T-cell (primary cell): ENCODE data around the gene ANXA6. TPM values are rescaled to one million over a fixed set of nuclear protein-coding genes. Genes with fewer than 3 reads are reported as not detected.

Source experiments
- ATAC-seq, 4 experiments: fragments of 200-7000 bp in 3 of 4; fragments of 150-1000 bp in 1 of 4; cut with Tn5 transposase; replicated peaks in 1 of 4; 1 replicate in 3 of 4; 2 replicates in 1 of 4; pipeline ENCODE4 v1.10.0; 2021; ENCODE audit warnings: moderate library complexity in 3 of 4, mild to moderate bottlenecking in 2 of 4, moderate number of reproducible peaks in 1 of 4
- CTCF ChIA-PET, 2 donors: fragments of 300-600 bp; sonication (Branson Sonifier 250); formaldehyde crosslinking; loops; one replicate each; lab custom pipeline; 2022; ENCODE audit warnings: antibody characterized with exemption in 2 of 2; lab: Charles Lee
- POLR2A ChIA-PET, 2 donors: fragments of 300-600 bp; sonication (Branson Sonifier 250); formaldehyde crosslinking; loops; one replicate each; lab custom pipeline; 2022; ENCODE audit warnings: antibody characterized with exemption in 2 of 2; lab: Charles Lee
- DNase-seq, 35 experiments: peaks; one replicate each; pipeline versions ENCODE4 v3.0.0 to v3.0.0-alpha.2; 2013 to 2023
- H3K27ac ChIP-seq: one replicate; pipeline ENCODE4 v1.5.1; 2013; ENCODE audit warnings: low read length
- H3K27me3 ChIP-seq, 2 experiments: replicated peaks in 1 of 2; 1 replicate in 1 of 2; 2 replicates in 1 of 2; pipeline versions ENCODE4 v1.6.1 to v1.7.0; 2013; ENCODE audit warnings: low read length in 1 of 2, mixed read lengths in 1 of 2; ENCODE audit not compliant: control insufficient read depth in 2 of 2, insufficient read depth in 2 of 2; ENCODE audit errors: extremely low read depth in 1 of 2
- H3K36me3 ChIP-seq, 2 donors: 1 replicate in 1 of 2; 2 replicates in 1 of 2; pipeline versions ENCODE4 v1.6.1 to v1.7.0; 2013; ENCODE audit warnings: low read length in 1 of 2; ENCODE audit not compliant: control insufficient read depth in 2 of 2, insufficient read depth in 1 of 2; ENCODE audit errors: extremely low read depth in 1 of 2
- H3K4me1 ChIP-seq, 2 experiments: 1 replicate in 1 of 2; 2 replicates in 1 of 2; pipeline versions ENCODE4 v1.6.1 to v1.7.0; 2013; ENCODE audit warnings: low read length in 2 of 2, mixed read lengths in 1 of 2; ENCODE audit not compliant: insufficient read depth in 2 of 2, control insufficient read depth in 1 of 2; ENCODE audit errors: extremely low read depth in 1 of 2
- H3K4me3 ChIP-seq, 2 donors: 1 replicate in 1 of 2; 2 replicates in 1 of 2; pipeline versions ENCODE4 v1.5.1 to v1.7.0; 2013; ENCODE audit warnings: mild to moderate bottlenecking in 2 of 2, low read length in 1 of 2, moderate library complexity in 1 of 2; ENCODE audit not compliant: control insufficient read depth in 1 of 2; ENCODE audit errors: extremely low read depth in 1 of 2
- H3K9me3 ChIP-seq: 2 replicates; pipeline ENCODE4 v1.7.0; 2013
- H3K27ac Mint-ChIP-seq, 2 donors: one replicate each; pipeline ENCODE4 v1.8.0; 2020 to 2021; ENCODE audit warnings: mild to moderate bottlenecking in 2 of 2, mixed read lengths in 2 of 2
- H3K27me3 Mint-ChIP-seq, 2 donors: one replicate each; pipeline ENCODE4 v1.8.0; 2021 to 2022; ENCODE audit warnings: mixed read lengths in 2 of 2
- H3K36me3 Mint-ChIP-seq: one replicate; pipeline ENCODE4 v1.8.0; 2021; ENCODE audit warnings: mixed read lengths
- H3K4me1 Mint-ChIP-seq, 3 donors: one replicate each; pipeline ENCODE4 v1.8.0; 2020 to 2022; ENCODE audit warnings: mixed read lengths in 3 of 3, mild to moderate bottlenecking in 1 of 3
- H3K4me3 Mint-ChIP-seq, 3 donors: one replicate each; pipeline ENCODE4 v1.8.0; 2020 to 2022; ENCODE audit warnings: mild to moderate bottlenecking in 3 of 3, mixed read lengths in 3 of 3, moderate library complexity in 3 of 3
- H3K9me3 Mint-ChIP-seq, 3 donors: one replicate each; pipeline ENCODE4 v1.8.0; 2020 to 2022; ENCODE audit warnings: mixed read lengths in 3 of 3
- WGBS: methylation state at CpG from one replicate; pipeline ENCODE4 v1.1.5; 2013; ENCODE audit warnings: missing lambda C conversion rate; ENCODE audit not compliant: insufficient coverage; 5-methylcytosine and 5-hydroxymethylcytosine counted together
- total RNA-seq, 35 experiments: library from RNA in 6 of 35; stranded (reverse) in 6 of 35; fragments of 120-200 nt in 1 of 35; gene quantifications; one replicate each; pipeline versions ENCODE4 v1.2.1 to v1.2.4 and lab custom pipeline; 2013 to 2026

Gene ANXA6
- total RNA-seq, 5 donors from 2014 or later (not counting 1 experiment from before 2014, with no cell fraction given), result 266 to 395 (median 345) TPM

GRCh38 chr5:151073280-151073679 lies 84.3 kb downstream of the ANXA6 start:
- H3K36me3 ChIP-seq, result peaks cover 0 to 66% of the 10 kb centered on the region in 2 donors
- ChIA-PET CTCF (interaction anchor here (0.6 to 1.3 kb wide), 4 partner anchors 10 to 817 kb away, joined by 3 to 6 read pairs (median 4); no protein-coding TSS in a partner anchor), POLR2A (no interaction called here)
- WGBS, result no CpG with 5 or more reads among the region's 2 CpGs
- no peaks in the 10 kb centered on the region for H3K27me3 ChIP-seq
- no peak overlapping the region for H3K4me3 ChIP-seq
- H3K36me3 Mint-ChIP-seq, result peaks cover 39% of the 10 kb centered on the region
- peaks cover 3 to 79% of the 10 kb centered on the region in 2 experiments for H3K4me1 ChIP-seq
- ATAC-seq, result no peak
- no peaks in the 10 kb centered on the region for H3K9me3 Mint-ChIP-seq
- H3K9me3 ChIP-seq, result no peaks in the 10 kb centered on the region
- no peak for DNase-seq
- no peak overlapping the region for H3K27ac Mint-ChIP-seq
- H3K4me3 Mint-ChIP-seq, result no peak overlapping the region
- H3K27me3 Mint-ChIP-seq, result no peaks in the 10 kb centered on the region
- no peak overlapping the region for H3K27ac ChIP-seq
- H3K4me1 Mint-ChIP-seq, result peaks cover 74 to 89% (median 84%) of the 10 kb centered on the region in 3 donors

- peaks cover 0 to 66% of the 10 kb centered on the region in 2 donors for H3K36me3 ChIP-seq
Measured at GRCh38 chr5:151072630-151073025, 85.0 kb downstream of the ANXA6 start.

GRCh38 chr5:151071848-151072629 lies 85.5 kb downstream of the ANXA6 start:
- ATAC-seq (no peak), DNase-seq (no peak)
- Mint-ChIP-seq H3K9me3 (no peaks in the 10 kb centered on the region), H3K27me3 (no peaks in the 10 kb centered on the region), H3K27ac (peak overlapping the region in 1 of 2 donors; percentile 59), H3K36me3 (peaks cover 32% of the 10 kb centered on the region), H3K4me1 (peaks cover 75 to 88% (median 84%) of the 10 kb centered on the region in 3 donors), H3K4me3 (peak overlapping the region in 1 of 3 donors; percentile 11)
- WGBS, result 100% methylated on average over 1 of the region's 10 CpGs
- Histone ChIP-seq H3K4me3 (no peak overlapping the region), H3K27me3 (no peaks in the 10 kb centered on the region), H3K36me3 (peaks cover 0 to 66% of the 10 kb centered on the region in 2 donors), H3K9me3 (no peaks in the 10 kb centered on the region), H3K27ac (no peak overlapping the region), H3K4me1 (peaks cover 3 to 79% of the 10 kb centered on the region in 2 experiments)
- ChIA-PET POLR2A (no interaction called here), CTCF (interaction anchor here (0.5 to 1.1 kb wide), 3 partner anchors 20 to 54 kb away, joined by 3 read pairs; no protein-coding TSS in a partner anchor)

More at GRCh38 chr5:151072630-151073025, 85.0 kb downstream of the ANXA6 start:
- Mint-ChIP-seq H3K4me3 (no peak overlapping the region), H3K9me3 (no peaks in the 10 kb centered on the region), H3K27ac (no peak overlapping the region), H3K27me3 (no peaks in the 10 kb centered on the region), H3K36me3 (peaks cover 38% of the 10 kb centered on the region), H3K4me1 (peaks cover 74 to 89% (median 84%) of the 10 kb centered on the region in 3 donors)
- Histone ChIP-seq H3K27me3 (no peaks in the 10 kb centered on the region), H3K9me3 (no peaks in the 10 kb centered on the region), H3K4me1 (peaks cover 3 to 79% of the 10 kb centered on the region in 2 experiments), H3K4me3 (no peak overlapping the region), H3K27ac (no peak overlapping the region)
- CTCF ChIA-PET, result interaction anchor here (0.6 kb wide), 2 partner anchors 38 to 101 kb away, joined by 4 to 6 read pairs; no protein-coding TSS in a partner anchor
- DNase-seq, result no peak
- ATAC-seq, result no peak
- 100% methylated on average over 1 of the region's 5 CpGs for WGBS
- POLR2A ChIA-PET, result no interaction called here

GRCh38 chr5:151071021-151071420 lies 86.6 kb downstream of the ANXA6 start:
- DNase-seq, result no peak
- Histone ChIP-seq H3K4me3 (no peak overlapping the region), H3K27ac (no peak overlapping the region), H3K4me1 (peaks cover 3 to 76% of the 10 kb centered on the region in 2 experiments), H3K36me3 (peaks cover 0 to 63% of the 10 kb centered on the region in 2 donors), H3K27me3 (no peaks in the 10 kb centered on the region), H3K9me3 (no peaks in the 10 kb centered on the region)
- H3K4me3 Mint-ChIP-seq, result no peak overlapping the region
- H3K27ac Mint-ChIP-seq, result peak overlapping the region in 1 of 2 donors; percentile 22
- peaks cover 75 to 88% (median 83%) of the 10 kb centered on the region in 3 donors for H3K4me1 Mint-ChIP-seq
- WGBS, result 100% methylated on average over 1 of the region's 4 CpGs
- peaks cover 29% of the 10 kb centered on the region for H3K36me3 Mint-ChIP-seq
- CTCF ChIA-PET, result interaction anchor here in 1 of 2 donors (0.6 to 1.2 kb wide), 5 partner anchors 18 to 1527 kb away, joined by 3 to 4 read pairs (median 4); no protein-coding TSS in a partner anchor
- H3K27me3 Mint-ChIP-seq, result no peaks in the 10 kb centered on the region
- ATAC-seq, result no peak
- POLR2A ChIA-PET, result no interaction called here
- no peaks in the 10 kb centered on the region for H3K9me3 Mint-ChIP-seq

GRCh38 chr5:151070449-151070848 lies 87.1 kb downstream of the ANXA6 start:
- Mint-ChIP-seq H3K4me3 (no peak overlapping the region), H3K27me3 (no peaks in the 10 kb centered on the region), H3K27ac (peak overlapping the region in 1 of 2 donors; percentile 22), H3K9me3 (no peaks in the 10 kb centered on the region), H3K4me1 (peaks cover 75 to 87% (median 82%) of the 10 kb centered on the region in 3 donors), H3K36me3 (peaks cover 27% of the 10 kb centered on the region)
- H3K4me3 ChIP-seq, result no peak overlapping the region
- H3K36me3 ChIP-seq, result peaks cover 0 to 63% of the 10 kb centered on the region in 2 donors
- no peaks in the 10 kb centered on the region for H3K9me3 ChIP-seq
- no peaks in the 10 kb centered on the region for H3K27me3 ChIP-seq
- H3K27ac ChIP-seq, result no peak overlapping the region
- no peak for DNase-seq
- H3K4me1 ChIP-seq, result peaks cover 3 to 70% of the 10 kb centered on the region in 2 experiments
- whole genome bisulfite sequencing, result 60% methylated on average over 1 of the region's 2 CpGs
- ATAC-seq, result no peak
- POLR2A ChIA-PET, result interaction anchor here in 1 of 2 donors (0.6 kb wide), 1 partner anchor 11 kb away, joined by 3 read pairs; no protein-coding TSS in a partner anchor
- CTCF ChIA-PET, result interaction anchor here (0.6 to 2.6 kb wide), 6 partner anchors 11 to 354 kb away, joined by 4 to 8 read pairs (median 4); no protein-coding TSS in a partner anchor
